Cardiac fibroblast (primary cell): Measurements from ENCODE around the gene STYXL2.

Experiments
- DNase-seq, 2 donors: peaks; one replicate each; pipeline versions ENCODE4 v3.0.0 to v3.0.0-alpha.2; 2010; ENCODE audit warnings: low read depth in 2 of 2
- H3K4me3 ChIP-seq, 2 donors: replicated peaks in 1 of 2; 1 replicate in 1 of 2; 2 replicates in 1 of 2; pipeline ENCODE4 v1.5.1; 2011; ENCODE audit warnings: low read depth in 2 of 2, low read length in 2 of 2, mild to moderate bottlenecking in 2 of 2, moderate library complexity in 1 of 2
- CTCF ChIP-seq: IDR thresholded peaks from one replicate; pipeline ENCODE4 v1.5.1; 2011; ENCODE audit warnings: low read depth, mild to moderate bottlenecking, low read length, inconsistent platforms

STYXL2 gene

DNA sequence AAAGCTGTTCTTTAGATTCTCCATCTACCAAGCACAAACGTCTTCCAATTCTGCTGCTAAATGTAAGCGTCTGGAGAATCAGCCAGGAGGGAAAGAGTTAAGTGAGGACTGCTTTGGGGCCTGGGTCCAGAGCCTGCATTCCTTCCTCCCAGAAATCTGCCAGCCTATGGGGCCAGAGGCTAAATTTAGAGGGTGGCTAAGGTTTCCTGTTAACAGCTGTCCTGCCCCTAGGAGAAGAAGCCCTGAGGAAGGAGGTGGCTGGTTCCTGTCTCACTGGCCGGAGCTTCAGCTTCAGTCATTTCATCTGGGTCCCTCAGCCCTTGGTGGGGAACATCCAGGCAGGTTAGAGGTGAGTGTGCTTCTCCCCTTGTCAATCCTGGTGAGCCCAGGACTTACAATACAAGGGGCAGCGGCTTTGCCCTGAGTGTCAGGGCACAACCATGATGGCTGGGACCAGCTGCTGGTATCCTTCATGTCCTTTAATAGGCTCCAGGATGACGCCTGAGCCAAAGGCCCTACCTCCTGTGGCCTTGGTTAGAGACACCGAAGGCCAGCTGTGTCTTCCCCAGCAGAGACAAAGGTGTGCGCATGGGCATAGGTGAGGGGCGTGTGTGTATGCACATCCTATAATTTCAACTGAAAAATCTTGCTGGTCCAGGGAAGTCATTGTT is at the start of gene STYXL2:
Gene STYXL2, plus strand, starts transcription at position 230 of the 671 bp plus-strand sequence. CDS start 775 bp downstream, outside the sequence.
- DNase-seq: no peak
- H3K4me3 ChIP-seq: no peak within 1 kb of the TSS
- no peak for TF ChIP-seq CTCF

DNA sequence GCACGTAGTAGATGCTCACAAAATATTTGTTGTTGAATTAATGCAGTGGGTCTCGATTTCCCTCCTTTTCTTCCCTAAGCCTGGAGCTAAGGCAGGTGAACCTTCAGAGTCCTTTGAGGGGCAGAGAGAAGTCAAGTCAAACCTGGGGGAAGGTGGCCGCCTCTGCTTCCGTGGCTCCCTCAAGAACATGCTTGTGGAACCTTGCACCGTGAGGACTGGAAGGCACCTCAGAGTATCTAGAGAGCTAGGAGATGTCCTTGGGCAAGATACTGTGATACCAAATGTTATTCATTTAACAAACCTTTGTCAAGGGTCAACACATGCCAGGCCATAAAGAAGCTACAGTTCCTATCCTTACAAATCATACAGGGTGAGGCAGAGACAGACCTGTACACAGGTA is 42.0 kb upstream of the STYXL2 start:
- no peak for DNase-seq

DNA sequence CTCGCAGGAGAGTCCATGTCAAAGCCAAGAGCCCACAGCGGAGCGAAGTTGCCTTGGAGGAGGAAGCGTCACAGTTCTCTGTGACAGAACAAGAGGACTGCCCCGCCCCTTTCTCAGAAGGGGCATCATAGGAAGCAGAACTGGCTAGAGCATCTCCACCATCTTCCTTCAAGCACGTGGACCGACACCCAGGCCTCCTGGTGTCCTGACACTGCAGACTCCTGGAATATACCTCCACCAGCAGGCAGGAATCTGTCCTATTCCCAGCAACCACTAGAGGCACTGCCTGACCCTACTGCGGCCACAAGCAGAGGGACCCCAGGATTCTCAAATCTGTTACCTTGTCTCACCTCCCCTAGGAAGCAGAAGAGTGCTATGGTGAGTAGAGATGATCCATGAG is 41.5 kb upstream of the STYXL2 start:
- peak; percentile 45 for TF ChIP-seq CTCF
- no peak for DNase-seq
- H3K4me3 ChIP-seq: no peak overlapping the region

More for the DNA sequence above, 42.0 kb upstream of the STYXL2 start:
- no peak for TF ChIP-seq CTCF
- H3K4me3 ChIP-seq: no peak overlapping the region

DNA sequence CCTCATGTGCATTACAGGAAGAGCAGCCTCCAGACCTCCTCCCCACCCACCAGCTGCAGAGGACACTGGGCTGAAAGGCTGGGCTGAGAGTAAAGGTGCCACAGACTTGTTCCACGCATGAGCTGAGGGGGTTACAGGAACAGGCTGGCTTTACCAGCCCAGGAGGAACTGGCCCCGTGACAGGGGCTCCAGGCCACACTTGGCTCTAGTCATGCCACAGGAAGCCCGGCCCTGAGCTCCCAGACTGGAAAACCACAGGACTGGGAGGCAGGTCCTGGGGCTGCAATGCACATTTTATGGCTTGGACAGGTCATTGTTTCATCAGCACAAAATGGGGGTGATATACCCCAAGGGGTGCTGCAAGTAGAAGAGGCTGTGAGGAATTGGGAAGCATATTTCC is 39.3 kb upstream of the STYXL2 start:
- no peak overlapping the region for H3K4me3 ChIP-seq
- no peak for TF ChIP-seq CTCF
- DNase-seq: no peak

GRCh38 chr1:167054946-167055630 is 38.8 kb upstream of the STYXL2 start:
- DNase-seq: no peak
- TF ChIP-seq CTCF: no peak
- H3K4me3 ChIP-seq: no peak overlapping the region

DNA sequence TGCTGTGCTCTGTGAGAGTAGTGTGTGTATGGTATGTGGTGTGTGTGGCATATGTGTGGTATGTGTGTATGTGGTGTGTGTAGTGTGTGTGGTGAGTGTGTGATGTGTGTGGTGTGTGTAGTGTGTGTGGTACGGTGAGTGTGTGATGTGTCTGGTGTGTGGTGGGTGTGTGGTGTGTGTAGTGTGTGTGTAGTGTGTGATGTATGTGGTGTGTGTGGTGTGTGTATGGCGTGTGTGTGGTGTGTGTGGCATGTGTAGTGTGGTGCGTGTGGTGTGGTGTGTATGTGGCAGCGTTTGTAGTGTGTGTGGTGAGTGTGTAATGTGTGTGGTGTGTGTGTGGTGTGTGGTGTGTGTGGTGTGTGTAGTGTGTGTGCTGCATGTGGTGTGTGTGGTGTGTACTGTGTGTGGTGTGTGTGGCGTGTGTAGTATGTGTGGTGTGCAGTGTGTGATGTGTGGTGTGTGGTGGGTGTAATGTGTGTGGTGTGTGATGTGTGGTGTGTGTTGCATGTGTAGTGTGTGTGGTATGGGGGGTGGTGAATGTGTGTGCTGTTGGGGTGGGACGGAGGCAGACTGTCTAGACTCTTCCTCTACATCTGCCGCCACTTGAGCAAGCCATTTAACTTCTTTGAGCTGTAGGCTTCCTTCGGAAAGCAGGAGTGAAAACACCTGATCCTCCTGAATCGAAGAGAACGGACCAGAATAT is 37.2 kb upstream of the STYXL2 start:
- no peak for DNase-seq
- H3K4me3 ChIP-seq: no peak overlapping the region
- TF ChIP-seq CTCF: no peak
